Osteoblast (primary cell): ENCODE results near the gene ABI3BP. TPM values are rescaled to one million over a fixed set of nuclear protein-coding genes. Genes with fewer than 3 reads are reported as not detected.
A peak's percentile ranks its signal among the peaks of the same experiment; 100 is the strongest.

ENCODE experiments used
- DNase-seq: peaks from one replicate; pipeline ENCODE4 v3.0.0; 2011; ENCODE audit warnings: low spot score, mixed read lengths; ENCODE audit not compliant: insufficient read length; ENCODE audit errors: missing footprints
- H2AFZ ChIP-seq: 2 replicates; pipeline ENCODE4 v1.6.0; 2011; ENCODE audit warnings: mild to moderate bottlenecking, low read length
- H3K27ac ChIP-seq: 2 replicates; pipeline ENCODE4 v1.5.1; 2011; ENCODE audit warnings: mild to moderate bottlenecking, low read depth, low read length, moderate library complexity
- H3K27me3 ChIP-seq: 2 replicates; pipeline ENCODE4 v1.6.0; 2012; ENCODE audit warnings: mild to moderate bottlenecking, control low read depth, inconsistent platforms, low read length, moderate library complexity; ENCODE audit not compliant: insufficient read depth
- H3K36me3 ChIP-seq: 2 replicates; pipeline ENCODE4 v1.5.1; 2011; ENCODE audit warnings: mild to moderate bottlenecking, low read length, control low read depth, moderate library complexity; ENCODE audit not compliant: insufficient read depth
- H3K4me1 ChIP-seq: 2 replicates; pipeline ENCODE4 v1.5.1; 2011; ENCODE audit warnings: mild to moderate bottlenecking, low read length, control low read depth, moderate library complexity; ENCODE audit not compliant: insufficient read depth
- H3K4me2 ChIP-seq: 2 replicates; pipeline ENCODE4 v1.6.0; 2011; ENCODE audit warnings: mild to moderate bottlenecking, low read length; ENCODE audit not compliant: insufficient read depth
- H3K4me3 ChIP-seq: fragments of 200-600 bp; sonication (generic); 3 replicates; pipeline ENCODE4 v1.5.1; 2012; ENCODE audit warnings: mild to moderate bottlenecking, low read length, inconsistent platforms; ENCODE audit not compliant: insufficient read depth
- H3K79me2 ChIP-seq: 2 replicates; pipeline ENCODE4 v1.6.0; 2012; ENCODE audit warnings: mild to moderate bottlenecking, low read length, control low read depth, inconsistent platforms; ENCODE audit not compliant: insufficient read depth
- H3K9me3 ChIP-seq: 2 replicates; pipeline ENCODE4 v1.5.1; 2011; ENCODE audit warnings: low read depth, low read length, control low read depth
- H4K20me1 ChIP-seq: 2 replicates; pipeline ENCODE4 v1.6.0; 2012; ENCODE audit warnings: mild to moderate bottlenecking, low read length, control low read depth; ENCODE audit not compliant: insufficient read depth
- total RNA-seq: library from RNA; depleted of rRNA; stranded (reverse); fragments of >200 nt; gene quantifications from 2 replicates; pipeline ENCODE4 v1.2.3, GENCODE V29; 2012
- TF ChIP-seq, protein P1 (sequence below): IDR thresholded peaks from 2 replicates; pipeline ENCODE4 v1.5.1; 2011; ENCODE audit warnings: mild to moderate bottlenecking, low read depth, low read length, moderate library complexity; ENCODE audit errors: extremely low read depth

Gene ABI3BP
- total RNA-seq, 1 donor: 130 TPM

DNA sequence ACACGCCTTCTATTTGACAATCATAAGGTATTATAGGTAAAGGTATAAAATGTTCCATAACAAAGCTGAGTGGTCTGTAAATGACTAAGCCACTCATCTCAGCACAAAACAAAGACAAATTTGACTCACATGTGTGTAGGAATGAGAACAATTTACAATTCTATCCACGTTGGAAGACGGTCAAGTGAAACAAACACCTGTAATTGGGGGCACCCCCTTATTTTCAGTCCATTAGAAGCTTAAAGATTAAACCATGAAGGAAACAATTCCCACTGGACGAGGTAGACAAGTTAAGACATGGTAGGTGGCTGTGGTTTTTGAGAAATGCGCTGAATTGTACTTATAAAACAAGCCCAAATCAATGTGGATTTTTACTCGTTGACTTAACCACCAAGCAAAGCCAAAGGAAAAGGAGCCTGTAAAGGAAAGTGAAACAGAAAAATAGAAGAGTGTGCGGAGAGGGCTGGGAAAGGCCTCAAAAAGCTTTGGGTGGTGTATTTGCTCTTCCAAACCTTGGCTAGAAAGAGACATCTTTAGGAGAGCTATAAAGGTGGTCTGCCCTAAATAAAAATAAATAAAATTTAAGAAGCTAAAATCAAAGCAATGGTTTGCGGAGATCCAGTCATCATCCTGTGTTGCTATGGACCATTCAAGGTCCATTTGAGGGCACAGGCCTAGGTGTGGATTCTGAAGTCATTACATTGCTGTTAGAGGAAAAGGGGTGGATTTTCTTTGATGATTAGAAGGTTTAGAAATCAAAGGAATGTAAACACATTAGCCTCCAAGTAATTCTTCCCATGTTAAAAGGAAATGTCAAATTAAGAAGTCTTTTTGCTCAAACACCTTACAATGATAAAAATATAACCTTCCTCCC lies 148.9 kb downstream of the ABI3BP start:
- no peak for DNase-seq
- no peak overlapping the region for H2AFZ ChIP-seq
- no peak overlapping the region for H3K4me2 ChIP-seq
- no peaks in the 10 kb centered on the region for H3K9me3 ChIP-seq
- TF ChIP-seq, protein P1, sequence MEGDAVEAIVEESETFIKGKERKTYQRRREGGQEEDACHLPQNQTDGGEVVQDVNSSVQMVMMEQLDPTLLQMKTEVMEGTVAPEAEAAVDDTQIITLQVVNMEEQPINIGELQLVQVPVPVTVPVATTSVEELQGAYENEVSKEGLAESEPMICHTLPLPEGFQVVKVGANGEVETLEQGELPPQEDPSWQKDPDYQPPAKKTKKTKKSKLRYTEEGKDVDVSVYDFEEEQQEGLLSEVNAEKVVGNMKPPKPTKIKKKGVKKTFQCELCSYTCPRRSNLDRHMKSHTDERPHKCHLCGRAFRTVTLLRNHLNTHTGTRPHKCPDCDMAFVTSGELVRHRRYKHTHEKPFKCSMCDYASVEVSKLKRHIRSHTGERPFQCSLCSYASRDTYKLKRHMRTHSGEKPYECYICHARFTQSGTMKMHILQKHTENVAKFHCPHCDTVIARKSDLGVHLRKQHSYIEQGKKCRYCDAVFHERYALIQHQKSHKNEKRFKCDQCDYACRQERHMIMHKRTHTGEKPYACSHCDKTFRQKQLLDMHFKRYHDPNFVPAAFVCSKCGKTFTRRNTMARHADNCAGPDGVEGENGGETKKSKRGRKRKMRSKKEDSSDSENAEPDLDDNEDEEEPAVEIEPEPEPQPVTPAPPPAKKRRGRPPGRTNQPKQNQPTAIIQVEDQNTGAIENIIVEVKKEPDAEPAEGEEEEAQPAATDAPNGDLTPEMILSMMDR: no peak
- H3K79me2 ChIP-seq: no peaks in the 10 kb centered on the region
- H3K4me3 ChIP-seq: no peak overlapping the region
- H3K27me3 ChIP-seq: no peaks in the 10 kb centered on the region
- H4K20me1 ChIP-seq: no peaks in the 10 kb centered on the region
- no peaks in the 10 kb centered on the region for H3K4me1 ChIP-seq
- H3K36me3 ChIP-seq: peaks cover 28% of the 10 kb centered on the region
- no peak overlapping the region for H3K27ac ChIP-seq

DNA sequence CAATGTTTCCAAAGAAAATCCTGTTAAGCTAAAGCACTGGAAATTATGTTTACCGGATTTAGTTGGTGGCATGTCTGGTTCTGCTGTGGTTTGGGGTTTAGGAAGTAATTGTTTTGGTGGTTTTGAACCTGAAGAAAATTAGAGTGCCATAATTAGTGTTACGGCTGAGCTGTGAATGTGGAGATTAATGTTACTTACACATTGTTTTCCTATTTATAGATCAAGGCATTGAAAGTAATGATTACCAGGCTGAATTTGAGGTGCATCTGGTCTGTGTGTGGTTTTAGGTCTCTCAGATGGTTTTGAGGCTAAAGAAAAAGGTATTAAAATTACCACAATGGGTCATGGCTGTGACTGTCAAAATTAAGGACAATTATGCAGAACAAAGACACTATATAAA lies 155.1 kb downstream of the ABI3BP start:
- TF ChIP-seq, protein P1: no peak
- Histone ChIP-seq H3K4me2 (no peak overlapping the region), H2AFZ (no peak overlapping the region), H4K20me1 (no peaks in the 10 kb centered on the region), H3K27me3 (no peaks in the 10 kb centered on the region), H3K27ac (no peak overlapping the region), H3K9me3 (no peaks in the 10 kb centered on the region), H3K4me3 (no peak overlapping the region), H3K79me2 (no peaks in the 10 kb centered on the region), H3K36me3 (peaks cover 46% of the 10 kb centered on the region), H3K4me1 (peaks cover 4% of the 10 kb centered on the region)
- DNase-seq: peak; percentile 36

DNA sequence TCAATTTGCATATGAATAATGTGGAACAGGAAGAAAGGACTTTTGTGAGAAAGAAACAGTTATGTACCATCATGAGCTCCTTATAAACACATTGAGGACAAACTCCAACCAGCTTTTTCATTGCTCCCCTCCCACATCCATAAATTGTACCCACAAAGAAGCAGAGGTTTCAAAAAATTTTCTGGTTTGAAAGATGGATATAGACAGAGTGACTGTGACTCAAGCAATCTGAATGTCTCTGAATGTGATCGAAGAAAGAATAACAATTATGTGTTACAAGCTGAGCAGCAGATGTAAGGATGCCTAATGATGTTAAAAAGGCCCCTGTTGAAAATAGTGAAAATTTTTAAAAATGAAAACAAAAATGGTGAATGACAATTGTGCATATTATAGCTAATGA lies 156.6 kb downstream of the ABI3BP start:
- H3K4me1 ChIP-seq: peaks cover 4% of the 10 kb centered on the region
- H3K9me3 ChIP-seq: no peaks in the 10 kb centered on the region
- H3K4me3 ChIP-seq: no peak overlapping the region
- H4K20me1 ChIP-seq: no peaks in the 10 kb centered on the region
- no peak overlapping the region for H2AFZ ChIP-seq
- H3K27me3 ChIP-seq: no peaks in the 10 kb centered on the region
- no peaks in the 10 kb centered on the region for H3K79me2 ChIP-seq
- no peak overlapping the region for H3K27ac ChIP-seq
- DNase-seq: no peak
- TF ChIP-seq, protein P1: no peak
- H3K36me3 ChIP-seq: peaks cover 43% of the 10 kb centered on the region
- H3K4me2 ChIP-seq: no peak overlapping the region

DNA sequence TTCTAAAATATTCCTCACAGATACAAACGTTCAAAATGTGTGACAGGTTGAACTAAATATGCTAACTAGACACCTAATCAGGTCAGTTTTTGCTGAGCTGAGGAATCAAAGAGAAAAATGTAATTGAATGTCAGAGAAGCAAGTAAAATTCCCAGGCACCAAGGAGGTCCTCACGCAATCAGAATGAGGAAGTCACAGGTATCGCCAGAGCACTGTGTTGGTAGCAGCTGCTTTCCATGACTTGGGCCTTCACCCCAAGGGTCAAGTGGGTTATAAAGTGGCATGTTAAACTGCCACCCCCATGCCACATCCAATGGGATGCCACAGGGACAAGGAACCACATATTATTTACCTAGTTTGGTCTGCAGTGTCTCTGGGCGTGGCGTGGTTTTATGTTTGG lies 158.9 kb downstream of the ABI3BP start:
- no peaks in the 10 kb centered on the region for H3K9me3 ChIP-seq
- DNase-seq: no peak
- no peaks in the 10 kb centered on the region for H3K27me3 ChIP-seq
- H3K4me2 ChIP-seq: no peak overlapping the region
- H3K27ac ChIP-seq: no peak overlapping the region
- H4K20me1 ChIP-seq: no peaks in the 10 kb centered on the region
- H3K4me1 ChIP-seq: peaks cover 4% of the 10 kb centered on the region
- no peaks in the 10 kb centered on the region for H3K79me2 ChIP-seq
- no peak overlapping the region for H3K4me3 ChIP-seq
- peaks cover 53% of the 10 kb centered on the region for H3K36me3 ChIP-seq
- TF ChIP-seq, protein P1: no peak
- no peak overlapping the region for H2AFZ ChIP-seq
